Neural progenitor cell (in vitro differentiated cells): Measurements from ENCODE around the gene PDZK1IP1.

Experiments used
- EZH2 ChIP-seq: fragments of 200-600 bp; sonication (generic); IDR thresholded peaks from 2 replicates; pipeline ENCODE4 v1.6.1; 2017; ENCODE audit warnings: antibody characterized with exemption, mild to moderate bottlenecking, moderate library complexity
- EZH2phosphoT487 ChIP-seq: fragments of 200-600 bp; sonication (generic); IDR thresholded peaks from 2 replicates; pipeline ENCODE4 v1.6.1; 2017; ENCODE audit warnings: antibody characterized with exemption
- TF ChIP-seq, protein P1 (sequence below): fragments of 200-600 bp; sonication (generic); IDR thresholded peaks from 2 replicates; pipeline ENCODE4 v1.5.1; 2017; ENCODE audit warnings: antibody characterized with exemption, mild to moderate bottlenecking

- TF ChIP-seq, protein P1, sequence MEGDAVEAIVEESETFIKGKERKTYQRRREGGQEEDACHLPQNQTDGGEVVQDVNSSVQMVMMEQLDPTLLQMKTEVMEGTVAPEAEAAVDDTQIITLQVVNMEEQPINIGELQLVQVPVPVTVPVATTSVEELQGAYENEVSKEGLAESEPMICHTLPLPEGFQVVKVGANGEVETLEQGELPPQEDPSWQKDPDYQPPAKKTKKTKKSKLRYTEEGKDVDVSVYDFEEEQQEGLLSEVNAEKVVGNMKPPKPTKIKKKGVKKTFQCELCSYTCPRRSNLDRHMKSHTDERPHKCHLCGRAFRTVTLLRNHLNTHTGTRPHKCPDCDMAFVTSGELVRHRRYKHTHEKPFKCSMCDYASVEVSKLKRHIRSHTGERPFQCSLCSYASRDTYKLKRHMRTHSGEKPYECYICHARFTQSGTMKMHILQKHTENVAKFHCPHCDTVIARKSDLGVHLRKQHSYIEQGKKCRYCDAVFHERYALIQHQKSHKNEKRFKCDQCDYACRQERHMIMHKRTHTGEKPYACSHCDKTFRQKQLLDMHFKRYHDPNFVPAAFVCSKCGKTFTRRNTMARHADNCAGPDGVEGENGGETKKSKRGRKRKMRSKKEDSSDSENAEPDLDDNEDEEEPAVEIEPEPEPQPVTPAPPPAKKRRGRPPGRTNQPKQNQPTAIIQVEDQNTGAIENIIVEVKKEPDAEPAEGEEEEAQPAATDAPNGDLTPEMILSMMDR: peak; percentile 80
- TF ChIP-seq EZH2phosphoT487 (no peak), EZH2 (no peak)
Observed at GRCh38 chr1:47175227-47175934, 14.5 kb downstream of the PDZK1IP1 start.
